HCEC 1CT (cell line): ENCODE results near the gene PRKAR1A.
"Not testable (repeated sequence)": the region's sequence is repeated elsewhere in the genome, so short reads cannot be mapped to it uniquely, and the experiment has no call there.

ENCODE experiments used
- DNase-seq: peaks from one replicate; pipeline ENCODE4 v3.0.0-alpha.2; 2017

PRKAR1A gene

GRCh38 chr17:68511671-68512246 is 471 bp upstream of the PRKAR1A start:
- DNase-seq = peak; percentile 59

GRCh38 chr17:68512960-68513474 is 787 bp downstream of the PRKAR1A start:
- DNase-seq = peak; percentile 66

GRCh38 chr17:68513932-68514331 is 1.7 kb downstream of the PRKAR1A start:
- no peak for DNase-seq

- peak; percentile 36 for DNase-seq
Observed at GRCh38 chr17:68514831-68515635, 2.8 kb downstream of the PRKAR1A start.

- no peak for DNase-seq
Observed at GRCh38 chr17:68516732-68517131, 4.5 kb downstream of the PRKAR1A start.

- DNase-seq = not testable (repeated sequence)
Observed at GRCh38 chr17:68517605-68518004, 5.4 kb downstream of the PRKAR1A start.

- DNase-seq = no peak
Observed at GRCh38 chr17:68518063-68518815, 6.0 kb downstream of the PRKAR1A start.

- not testable (repeated sequence) for DNase-seq
Observed at GRCh38 chr17:68519051-68519450, 6.8 kb downstream of the PRKAR1A start.

- DNase-seq = no peak
Observed at GRCh38 chr17:68519911-68520310, 7.7 kb downstream of the PRKAR1A start.

GRCh38 chr17:68522266-68522665 is 10.0 kb downstream of the PRKAR1A start:
- no peak for DNase-seq

GRCh38 chr17:68526548-68526947 is 14.3 kb downstream of the PRKAR1A start:
- no peak for DNase-seq

- DNase-seq = no peak
Observed at GRCh38 chr17:68527314-68527713, 15.1 kb downstream of the PRKAR1A start.

GRCh38 chr17:68531252-68531651 is 19.0 kb downstream of the PRKAR1A start:
- no peak for DNase-seq

- DNase-seq = no peak
Observed at GRCh38 chr17:68532826-68533225, 20.6 kb downstream of the PRKAR1A start.

- DNase-seq = peak; percentile 37
Observed at GRCh38 chr17:68533887-68534694, 21.9 kb downstream of the PRKAR1A start.

- no peak for DNase-seq
Observed at GRCh38 chr17:68534695-68535088, 22.5 kb downstream of the PRKAR1A start.

GRCh38 chr17:68535922-68536321 is 23.7 kb downstream of the PRKAR1A start:
- no peak for DNase-seq

- DNase-seq = peak; percentile 12
Observed at GRCh38 chr17:68539548-68540467, 27.6 kb downstream of the PRKAR1A start.

- no peak for DNase-seq
Observed at GRCh38 chr17:68540981-68541380, 28.8 kb downstream of the PRKAR1A start.

GRCh38 chr17:68541816-68542215 is 29.6 kb downstream of the PRKAR1A start:
- DNase-seq = no peak

- no peak for DNase-seq
Observed at GRCh38 chr17:68542698-68543463, 30.7 kb downstream of the PRKAR1A start.
